ENCODE data around the gene PDPK1.

- no peak for TF ChIP-seq POLR2AphosphoS5 (IDR thresholded peaks at IDR 0.05)
- TF ChIP-seq CTCF (IDR thresholded peaks at IDR 0.05): no peak
Measured at GRCh38 chr16:2610781-2611498, 73.1 kb downstream of the PDPK1 start.

Data from esophagus muscularis mucosa (tissue), 3 donors.